B cell (primary cell): ENCODE measurements around the gene FCER1A. TPM values are rescaled to one million over a fixed set of nuclear protein-coding genes. Genes with fewer than 3 reads are reported as not detected.

Experiments
- ATAC-seq: fragments of 200-7000 bp; cut with Tn5 transposase; one replicate; pipeline ENCODE4 v1.10.0; 2021; ENCODE audit warnings: low read depth, mild to moderate bottlenecking, moderate number of reproducible peaks, moderate library complexity
- CTCF ChIA-PET: fragments of 350-600 bp; sonication (Branson Sonifier 250); formaldehyde crosslinking; loops from one replicate; lab custom pipeline; 2021; ENCODE audit warnings: antibody characterized with exemption, inconsistent platforms; lab: Charles Lee
- POLR2A ChIA-PET: fragments of 350-600 bp; sonication (Branson Sonifier 250); formaldehyde crosslinking; loops from one replicate; lab custom pipeline; 2021; ENCODE audit warnings: antibody characterized with exemption; lab: Charles Lee
- DNase-seq: peaks from one replicate; pipeline ENCODE4 v3.0.0; 2013
- H2AFZ ChIP-seq: 2 replicates; pipeline ENCODE4 v1.6.1; 2012; ENCODE audit warnings: mild to moderate bottlenecking, low read depth, low read length; ENCODE audit not compliant: insufficient read depth, poor library complexity, severe bottlenecking
- H3K27ac ChIP-seq, 2 donors: 1 replicate in 1 of 2; 2 replicates in 1 of 2; pipeline ENCODE4 v1.5.1; 2012 to 2013; ENCODE audit warnings: low read length in 2 of 2, mild to moderate bottlenecking in 2 of 2, moderate library complexity in 1 of 2
- H3K27me3 ChIP-seq, 4 experiments: fragments of 200-600 bp in 1 of 4; sonication (generic) in 1 of 4; replicated peaks in 1 of 4; 1 replicate in 2 of 4; 2 replicates in 2 of 4; pipeline versions ENCODE4 v1.6.1 to v1.7.0; 2013 to 2016; ENCODE audit warnings: low read length in 3 of 4, mild to moderate bottlenecking in 2 of 4, mixed read lengths in 1 of 4, moderate library complexity in 1 of 4; ENCODE audit not compliant: insufficient read depth in 4 of 4, control insufficient read depth in 3 of 4; ENCODE audit errors: control extremely low read depth in 1 of 4
- H3K36me3 ChIP-seq, 2 experiments: replicated peaks in 1 of 2; 1 replicate in 1 of 2; 2 replicates in 1 of 2; pipeline versions ENCODE4 v1.6.1 to v1.7.1; 2013; ENCODE audit warnings: low read length in 1 of 2; ENCODE audit not compliant: insufficient read depth in 2 of 2, control insufficient read depth in 1 of 2; ENCODE audit errors: control extremely low read depth in 1 of 2, extremely low read depth in 1 of 2
- H3K4me1 ChIP-seq, 2 donors: fragments of 200-600 bp in 1 of 2; sonication (generic) in 1 of 2; 1 replicate in 1 of 2; 2 replicates in 1 of 2; pipeline versions ENCODE4 v1.5.1 to v1.6.1; 2013 to 2017; ENCODE audit warnings: low read length in 2 of 2; ENCODE audit not compliant: control insufficient read depth in 2 of 2, insufficient read depth in 2 of 2
- H3K4me2 ChIP-seq: replicated peaks from 2 replicates; pipeline ENCODE3; 2012; ENCODE audit warnings: mild to moderate bottlenecking, low read depth, low read length; ENCODE audit not compliant: poor library complexity, severe bottlenecking
- H3K4me3 ChIP-seq, 5 experiments: fragments of 200-600 bp in 1 of 5; sonication (generic) in 1 of 5; 1 replicate in 3 of 5; 2 replicates in 2 of 5; pipeline versions ENCODE4 v1.5.1 to v1.7.0; 2011 to 2016; ENCODE audit warnings: low read length in 4 of 5, mild to moderate bottlenecking in 4 of 5, low read depth in 2 of 5, control low read depth in 1 of 5, moderate library complexity in 1 of 5; ENCODE audit not compliant: insufficient read depth in 1 of 5; ENCODE audit errors: control extremely low read depth in 1 of 5, extremely low read depth in 1 of 5
- H3K79me2 ChIP-seq: fragments of 200-600 bp; sonication (generic); one replicate; pipeline ENCODE4 v1.6.0; 2016; ENCODE audit warnings: low read length; ENCODE audit not compliant: control insufficient read depth, insufficient read depth
- H3K9ac ChIP-seq: fragments of 200-600 bp; sonication (generic); 2 replicates; pipeline ENCODE4 v1.6.1; 2017; ENCODE audit warnings: mild to moderate bottlenecking, low read length, moderate library complexity
- H3K9me3 ChIP-seq, 3 donors: one replicate each; pipeline versions ENCODE4 v1.6.1 to v1.7.1; 2013; ENCODE audit warnings: low read length in 2 of 3; ENCODE audit not compliant: control insufficient read depth in 2 of 3, insufficient read depth in 1 of 3; ENCODE audit errors: control extremely low read depth in 1 of 3
- H4K20me1 ChIP-seq: 2 replicates; pipeline ENCODE4 v1.6.0; 2012; ENCODE audit warnings: mild to moderate bottlenecking, low read length; ENCODE audit not compliant: insufficient read depth, control insufficient read depth, poor library complexity, severe bottlenecking
- H3K27ac Mint-ChIP-seq: one replicate; pipeline ENCODE4 v1.8.0; 2021; ENCODE audit warnings: mixed read lengths
- H3K27me3 Mint-ChIP-seq: one replicate; pipeline ENCODE4 v1.8.0; 2021; ENCODE audit warnings: mixed read lengths
- H3K4me1 Mint-ChIP-seq: one replicate; pipeline ENCODE4 v1.8.0; 2021; ENCODE audit warnings: mixed read lengths
- H3K4me3 Mint-ChIP-seq: one replicate; pipeline ENCODE4 v1.8.0; 2021; ENCODE audit warnings: mixed read lengths
- H3K9me3 Mint-ChIP-seq: one replicate; pipeline ENCODE4 v1.8.0; 2022; ENCODE audit warnings: mixed read lengths; ENCODE audit not compliant: insufficient read depth
- CTCF ChIP-seq: fragments of 200-600 bp; IDR thresholded peaks from one replicate; pipeline ENCODE4 v1.8.0; 2022; ENCODE audit warnings: antibody characterized with exemption, mild to moderate bottlenecking
- EZH2 ChIP-seq: IDR thresholded peaks from 2 replicates; pipeline ENCODE4 v1.6.1; 2012; ENCODE audit warnings: borderline replicate concordance, low read depth, mild to moderate bottlenecking, moderate library complexity, low read length; ENCODE audit not compliant: insufficient read depth, poor library complexity, severe bottlenecking
- WGBS: methylation state at CpG from one replicate; pipeline ENCODE4 v1.1.5; 2013; ENCODE audit warnings: missing lambda C conversion rate; ENCODE audit not compliant: insufficient coverage; 5-methylcytosine and 5-hydroxymethylcytosine counted together
- intact Hi-C: fragments of 100-400 bp; cut with micrococcal nuclease; formaldehyde crosslinking; loops from one replicate; pipeline ENCODE4 v1.10.0; 2022
- polyA plus RNA-seq: library from polyadenylated mRNA; depleted of rRNA; stranded (reverse); fragments of >200 nt; gene quantifications from 2 replicates; pipeline ENCODE4 v1.2.3, GENCODE V29; 2012
- total RNA-seq, 2 donors: library from RNA; stranded (reverse); fragments of 120-200 nt in 1 of 2; gene quantifications; 1 replicate in 1 of 2; 2 replicates in 1 of 2; pipeline versions ENCODE4 v1.2.3 to v1.2.4, GENCODE V29; 2013 to 2022

Gene FCER1A
- total and polyA plus RNA-seq, 2 donors (not counting 1 experiment from before 2014, with no cell fraction given) = 0.69 TPM; not detected in 1

- Histone ChIP-seq H3K4me3 (no peak overlapping the region), H3K27ac (no peak overlapping the region), H3K79me2 (no peaks in the 10 kb centered on the region), H3K4me1 (no peaks in the 10 kb centered on the region), H3K4me2 (no peak overlapping the region), H2AFZ (no peak overlapping the region), H3K36me3 (no peaks in the 10 kb centered on the region), H3K9me3 (no peaks in the 10 kb centered on the region), H3K9ac (no peak overlapping the region), H4K20me1 (no peaks in the 10 kb centered on the region), H3K27me3 (peaks cover 0 to 6% (median 0%) of the 10 kb centered on the region in 4 experiments)
- Mint-ChIP-seq H3K9me3 (no peaks in the 10 kb centered on the region), H3K27ac (no peak overlapping the region), H3K4me3 (no peak overlapping the region), H3K4me1 (no peaks in the 10 kb centered on the region), H3K27me3 (peaks cover 32% of the 10 kb centered on the region)
- DNase-seq (no peak), ATAC-seq (no peak)
- TF ChIP-seq EZH2 (no peak), CTCF (no peak)
- ChIA-PET POLR2A (no interaction called here), CTCF (no interaction called here)
- intact Hi-C loops = no loop called here
- 100% methylated on average over 1 of the region's 2 CpGs for WGBS
Observed at GRCh38 chr1:159274631-159275030, 27.5 kb upstream of the FCER1A start.

GRCh38 chr1:159275891-159276290 lies 26.2 kb upstream of the FCER1A start:
- H3K27ac ChIP-seq = no peak overlapping the region
- intact Hi-C loops = no loop called here
- H3K36me3 ChIP-seq = no peaks in the 10 kb centered on the region
- ATAC-seq (no peak), DNase-seq (no peak)
- no peak overlapping the region for H2AFZ ChIP-seq
- H3K4me3 Mint-ChIP-seq = no peak overlapping the region
- peaks cover 0 to 6% (median 0%) of the 10 kb centered on the region in 4 experiments for H3K27me3 ChIP-seq
- H3K4me1 ChIP-seq = no peaks in the 10 kb centered on the region
- no peak overlapping the region for H3K4me2 ChIP-seq
- no peaks in the 10 kb centered on the region for H3K79me2 ChIP-seq
- H3K27ac Mint-ChIP-seq = no peak overlapping the region
- H3K9ac ChIP-seq = no peak overlapping the region
- H3K9me3 Mint-ChIP-seq = no peaks in the 10 kb centered on the region
- ChIA-PET CTCF (no interaction called here), POLR2A (no interaction called here)
- peaks cover 26% of the 10 kb centered on the region for H3K27me3 Mint-ChIP-seq
- no peaks in the 10 kb centered on the region for H3K9me3 ChIP-seq
- H3K4me3 ChIP-seq = no peak overlapping the region
- TF ChIP-seq CTCF (no peak), EZH2 (no peak)
- no peaks in the 10 kb centered on the region for H4K20me1 ChIP-seq
- no peaks in the 10 kb centered on the region for H3K4me1 Mint-ChIP-seq
